HG03025 (cell line): ENCODE results near the gene MUSK.
"Not testable (repeated sequence)": the region's sequence is repeated elsewhere in the genome, so short reads cannot be mapped to it uniquely, and the experiment has no call there.

Source experiments
- ATAC-seq: cut with Tn5 transposase; IDR thresholded peaks from one replicate; pipeline ENCODE4 v1.9.1; 2021; ENCODE audit warnings: mild to moderate bottlenecking, moderate library complexity; ENCODE audit not compliant: unreplicated experiment, low FRiP score

MUSK gene

DNA sequence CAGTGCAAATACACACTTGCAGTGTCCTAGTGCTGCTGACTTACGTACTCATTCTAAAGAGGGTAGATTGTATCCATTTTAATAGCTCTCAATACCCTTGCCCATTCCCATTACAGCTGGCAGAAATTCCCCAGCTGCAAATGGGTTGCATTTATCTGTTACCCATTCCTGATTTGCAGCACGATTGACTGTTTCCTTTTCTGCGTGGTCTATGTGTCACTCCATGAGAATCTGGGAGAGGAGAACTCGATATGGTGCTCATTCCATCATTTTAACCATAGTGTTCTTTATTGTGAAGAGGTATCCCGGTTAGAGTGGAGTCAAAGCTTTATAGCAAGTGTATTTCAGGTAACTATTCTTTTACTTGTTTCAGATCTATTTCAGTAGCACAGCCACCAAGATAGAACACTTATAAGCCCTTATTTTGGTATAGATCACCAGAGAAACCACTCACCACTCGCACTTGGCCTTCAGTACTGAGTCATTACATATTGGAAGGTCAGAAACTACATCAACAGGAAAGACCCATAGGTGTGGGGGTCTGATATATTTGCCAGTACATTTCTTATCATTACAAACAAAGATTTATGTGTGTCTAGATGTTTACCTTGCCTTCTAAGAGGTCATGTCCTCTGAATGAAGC lies 139.5 kb downstream of the MUSK start:
- ATAC-seq = peak; percentile 62

- peak; percentile 97 for ATAC-seq
Measured at GRCh38 chr9:110808599-110808980, 140.0 kb downstream of the MUSK start.

GRCh38 chr9:110809038-110809595 lies 140.5 kb downstream of the MUSK start:
- ATAC-seq = peak; percentile 34

DNA sequence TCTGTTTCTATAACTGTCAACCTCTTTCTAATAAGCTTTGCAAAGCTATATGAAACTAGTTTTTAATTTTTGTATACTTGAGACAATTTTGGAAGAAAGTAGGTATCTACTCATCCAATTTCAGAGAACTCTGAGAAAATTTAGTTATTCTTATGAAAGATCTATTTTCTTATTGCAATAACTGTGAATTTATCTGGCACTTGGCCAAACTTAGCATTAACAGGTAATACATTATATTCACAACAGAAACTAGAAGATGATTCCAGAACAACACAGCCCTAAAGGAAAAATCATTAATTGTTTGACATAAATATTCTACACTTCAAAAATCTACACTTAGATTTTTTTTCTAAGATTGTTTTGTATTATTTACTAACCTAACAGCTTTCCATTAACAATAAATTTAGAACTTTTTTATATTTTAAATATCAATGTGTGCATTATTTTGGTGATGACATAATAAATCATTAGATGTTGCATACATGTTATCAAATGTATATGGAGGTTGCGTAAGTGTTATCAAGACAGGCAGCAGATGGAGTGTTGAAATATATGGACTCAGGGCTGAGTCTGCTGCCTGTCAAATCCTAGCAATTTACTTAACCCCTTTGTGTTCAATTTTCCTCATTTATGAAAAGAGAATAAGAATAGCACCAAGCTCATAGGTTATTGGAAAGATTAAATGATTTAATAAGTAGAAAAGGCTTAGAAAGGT lies 141.8 kb downstream of the MUSK start:
- no peak for ATAC-seq

GRCh38 chr9:110812886-110813285 lies 144.3 kb downstream of the MUSK start:
- no peak for ATAC-seq

DNA sequence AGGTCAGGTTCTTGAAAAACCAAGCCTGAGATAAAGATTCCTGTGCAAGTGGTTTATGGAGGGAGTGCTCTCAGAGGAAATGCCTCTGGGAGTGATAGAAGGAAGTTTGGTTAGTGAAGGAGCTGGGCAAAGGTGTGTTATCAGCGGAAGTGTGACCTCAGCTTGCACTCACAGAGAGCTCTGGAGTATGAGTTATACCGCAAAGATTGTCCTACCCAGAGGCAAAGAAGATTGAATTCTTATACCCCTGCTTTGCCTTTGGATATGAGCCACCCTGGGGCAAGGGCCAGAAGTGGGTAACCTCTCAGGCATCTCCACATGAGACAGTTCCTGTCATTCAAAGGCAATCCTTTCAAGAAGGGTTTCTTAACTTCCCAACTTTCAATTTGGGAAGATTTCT lies 145.6 kb downstream of the MUSK start:
- ATAC-seq = no peak

DNA sequence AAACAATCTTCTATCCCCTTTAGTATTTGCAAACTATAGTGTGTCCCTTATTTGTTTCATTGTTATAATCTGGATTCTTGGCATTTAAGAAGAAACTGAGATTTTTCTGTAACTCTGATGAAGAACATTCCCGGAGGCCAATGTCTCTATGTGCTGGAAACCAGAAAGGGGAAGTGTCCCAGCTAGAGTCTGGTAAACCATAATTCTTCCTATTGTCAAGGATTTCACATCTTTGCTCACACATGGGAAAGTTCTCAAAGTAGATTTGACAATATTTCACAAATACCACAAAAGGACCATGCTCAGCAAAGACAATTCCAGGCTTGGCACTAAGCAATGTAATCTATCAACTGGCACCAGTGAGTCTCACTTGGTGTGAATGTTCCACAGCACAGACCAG lies 146.8 kb downstream of the MUSK start:
- ATAC-seq = no peak

DNA sequence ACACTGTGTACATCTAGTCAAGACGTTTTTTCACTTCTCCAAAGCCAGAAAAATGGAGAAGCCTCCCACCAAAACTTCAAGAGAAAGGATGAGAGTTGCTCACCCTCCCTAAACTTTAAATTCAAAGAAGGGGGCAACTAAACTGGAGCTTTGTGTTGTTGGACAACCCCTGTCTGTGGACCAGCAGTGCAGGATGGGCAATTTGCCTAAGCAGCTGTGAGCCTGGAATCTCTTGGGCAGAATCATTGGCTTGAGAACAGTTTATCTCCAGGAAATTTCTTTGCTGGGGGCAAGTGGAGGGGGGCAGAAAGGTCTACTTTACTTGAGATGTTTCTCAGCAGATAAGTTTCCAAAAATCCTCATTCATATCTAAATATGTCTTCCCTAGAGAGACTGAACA lies 151.8 kb downstream of the MUSK start:
- ATAC-seq = no peak

DNA sequence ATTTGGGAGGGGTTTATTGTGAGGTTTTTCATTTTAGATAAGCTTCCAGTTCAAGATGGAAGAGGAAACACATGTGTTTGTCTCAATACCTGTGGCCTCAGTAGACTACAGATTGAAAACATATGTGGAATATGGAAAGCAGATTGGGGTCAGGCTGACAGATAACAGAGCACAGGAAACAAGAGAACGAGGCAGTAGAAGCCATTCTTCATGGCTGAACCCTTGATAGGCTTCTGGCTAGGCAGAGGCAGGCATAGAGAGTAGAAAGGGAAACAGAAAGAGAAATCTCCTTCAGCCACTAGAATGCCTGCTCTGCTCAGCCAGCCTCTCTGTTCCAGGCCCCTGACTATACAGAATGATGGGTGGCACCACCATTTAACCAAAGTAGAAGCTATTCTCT lies 152.5 kb downstream of the MUSK start:
- peak; percentile 98 for ATAC-seq

DNA sequence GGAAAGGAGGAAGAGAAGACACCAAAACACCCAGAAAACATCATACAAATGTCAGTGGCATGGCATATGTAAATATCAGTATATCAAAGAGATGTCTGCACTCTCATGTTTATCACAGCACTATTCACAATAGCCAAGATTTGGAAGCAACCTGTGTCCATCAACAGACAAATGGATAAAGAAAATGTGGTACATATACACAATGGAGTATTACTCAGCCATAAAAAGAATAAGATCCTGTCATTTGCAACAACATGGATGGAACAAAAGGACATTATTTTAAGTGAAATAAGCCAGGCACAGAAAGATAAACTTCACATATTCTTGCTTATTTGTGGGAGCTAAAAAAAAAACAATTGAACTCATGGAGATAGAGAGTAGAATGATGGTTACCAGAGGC lies 156.5 kb downstream of the MUSK start:
- not testable (repeated sequence) for ATAC-seq

DNA sequence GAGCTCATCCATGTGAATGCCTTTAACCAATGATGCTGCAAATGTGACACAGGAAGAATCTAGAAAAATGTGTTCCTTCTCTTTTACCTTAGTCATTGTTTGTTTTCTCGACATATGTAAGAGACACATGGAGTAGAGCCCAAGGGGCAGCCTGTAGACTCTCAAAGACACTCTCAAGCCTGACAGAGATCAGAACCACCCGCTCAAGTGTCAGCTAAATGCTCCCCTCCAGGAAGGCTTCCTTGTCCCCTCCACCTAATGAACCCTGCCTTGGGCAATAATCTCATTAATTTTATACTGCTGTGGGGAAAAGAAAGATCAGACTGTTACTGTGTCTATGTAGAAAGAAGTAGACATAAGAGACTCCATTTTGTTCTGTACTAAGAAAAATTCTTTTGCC lies 157.4 kb downstream of the MUSK start:
- no peak for ATAC-seq

DNA sequence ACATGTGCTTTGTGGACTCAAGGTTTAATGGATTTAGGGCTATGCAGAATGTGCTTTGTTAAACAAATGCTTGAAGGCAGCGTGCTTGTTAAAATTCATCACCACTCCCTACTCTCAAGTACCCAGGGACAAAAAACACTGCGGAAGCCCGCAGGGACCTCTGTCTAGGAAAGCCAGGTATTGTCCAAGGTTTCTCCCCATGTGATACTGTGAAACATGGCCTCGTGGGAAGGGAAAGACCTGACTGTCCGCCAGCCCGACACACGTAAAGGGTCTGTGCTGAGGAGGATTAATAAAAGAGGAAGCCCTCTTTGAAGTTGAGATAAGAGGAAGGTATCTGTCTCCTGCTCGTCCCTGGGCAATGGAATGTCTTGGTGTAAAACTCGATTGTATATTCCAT lies 157.8 kb downstream of the MUSK start:
- not testable (repeated sequence) for ATAC-seq

- ATAC-seq = no peak
Measured at GRCh38 chr9:110828264-110828663, 159.7 kb downstream of the MUSK start.

DNA sequence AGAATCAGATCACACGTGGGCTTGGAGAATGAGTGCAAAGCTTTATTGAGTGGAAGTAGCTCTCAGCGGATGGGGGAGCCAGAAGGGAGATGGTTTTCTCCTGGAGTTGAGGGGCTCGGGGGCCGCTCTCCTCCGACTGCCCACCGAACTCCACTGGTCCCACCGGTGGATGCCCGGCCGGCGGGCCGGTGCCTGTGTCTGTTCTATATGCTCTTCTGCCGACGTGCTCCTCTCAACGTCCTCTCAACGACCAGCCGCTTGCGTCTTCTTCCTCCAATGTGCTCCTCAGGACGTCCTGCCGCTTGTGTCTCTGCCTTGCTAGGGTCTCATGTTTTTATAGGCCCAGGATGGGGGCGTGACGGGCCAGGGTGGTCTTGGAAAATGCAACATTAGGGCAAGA lies 161.9 kb downstream of the MUSK start:
- ATAC-seq = no peak

- ATAC-seq = no peak
Measured at GRCh38 chr9:110832926-110833325, 164.3 kb downstream of the MUSK start.

DNA sequence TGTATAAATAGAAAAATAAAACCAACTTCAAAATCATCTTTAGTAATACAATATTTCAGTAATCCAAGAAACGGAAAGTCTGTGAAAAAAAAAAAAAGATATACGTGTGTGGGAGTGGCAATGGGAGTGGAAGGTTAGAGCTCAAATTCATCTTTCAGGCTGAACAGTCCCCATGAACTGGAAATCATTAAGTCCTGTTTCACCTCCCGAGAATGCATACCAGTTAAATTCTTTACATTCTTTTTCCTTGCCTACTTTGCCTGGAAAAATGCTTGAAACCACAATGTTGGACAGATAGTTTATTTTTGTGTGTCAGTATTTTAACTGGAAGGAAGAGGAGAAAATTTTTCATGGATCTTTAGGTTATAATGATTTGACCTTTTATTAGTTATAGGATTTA lies 166.8 kb downstream of the MUSK start:
- no peak for ATAC-seq

GRCh38 chr9:110835859-110836271 lies 167.3 kb downstream of the MUSK start:
- no peak for ATAC-seq

- ATAC-seq = no peak
Measured at GRCh38 chr9:110837401-110838005, 168.9 kb downstream of the MUSK start.

- no peak for ATAC-seq
Measured at GRCh38 chr9:110842169-110842568, 173.6 kb downstream of the MUSK start.

DNA sequence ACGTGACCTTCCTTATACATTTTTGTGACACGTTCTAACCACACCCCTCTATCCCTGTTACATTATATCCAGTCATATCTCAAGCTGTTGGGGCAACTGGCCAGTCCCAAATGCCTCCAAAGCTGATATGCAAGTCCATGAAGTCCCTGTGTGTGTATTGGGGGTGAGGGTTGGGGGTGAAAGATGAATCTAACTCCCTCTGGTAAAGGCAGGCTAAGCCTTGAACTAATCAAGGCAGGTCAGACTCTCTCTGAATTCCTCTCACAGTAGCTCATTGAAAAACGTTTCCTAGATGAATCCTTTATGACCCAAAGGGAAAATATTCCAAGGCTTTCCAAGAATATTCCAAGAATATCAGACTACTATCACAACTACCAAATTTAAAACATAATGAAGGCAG lies 174.4 kb downstream of the MUSK start:
- no peak for ATAC-seq

DNA sequence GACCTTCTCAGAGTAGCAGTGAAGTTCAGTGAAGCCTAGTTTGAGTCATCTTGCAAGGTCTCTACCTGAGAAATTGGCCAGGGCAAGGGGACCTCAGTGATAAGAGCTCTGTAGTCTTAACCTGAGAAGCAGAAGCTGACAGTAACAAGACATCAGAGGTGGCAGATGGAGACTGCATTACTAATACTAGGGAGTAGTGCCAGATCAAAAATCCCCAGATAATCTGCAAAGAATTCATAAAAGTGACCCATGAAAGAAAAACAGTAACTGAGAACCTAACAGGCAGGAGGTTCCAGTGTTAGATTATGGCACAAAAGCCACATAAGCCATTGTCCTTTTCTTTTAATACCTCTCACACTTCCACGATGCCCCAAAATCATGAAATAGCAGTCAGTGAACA lies 175.5 kb downstream of the MUSK start:
- no peak for ATAC-seq

- ATAC-seq = no peak
Measured at GRCh38 chr9:110846215-110846614, 177.6 kb downstream of the MUSK start.
